BLaER1 treated with 17β-estradiol and CSF1 and Interleukin-3, amounts not matched to agents 10 nM and 100 nM (cell line): ENCODE data around the gene SPOP.

Experiments used
- H3K27ac ChIP-seq, 11 experiments: shearing (Covaris generic); formaldehyde crosslinking; 2 replicates each; pipeline ENCODE4 v1.8.1; 2022
- H3K27me3 ChIP-seq, 11 experiments: shearing (Covaris generic); formaldehyde crosslinking; 2 replicates each; pipeline ENCODE4 v1.8.1; 2022
- H3K36me3 ChIP-seq, 11 experiments: shearing (Covaris generic); formaldehyde crosslinking; 2 replicates each; pipeline ENCODE4 v1.8.1; 2022
- H3K4me1 ChIP-seq, 10 experiments: shearing (Covaris generic); formaldehyde crosslinking; 2 replicates each; pipeline ENCODE4 v1.8.1; 2022
- H3K4me2 ChIP-seq, 11 experiments: shearing (Covaris generic); formaldehyde crosslinking; 2 replicates each; pipeline ENCODE4 v1.8.1; 2022
- H3K4me3 ChIP-seq, 10 experiments: shearing (Covaris generic); formaldehyde crosslinking; 2 replicates each; pipeline ENCODE4 v1.8.1; 2022
- H3K9ac ChIP-seq, 11 experiments: shearing (Covaris generic); formaldehyde crosslinking; 2 replicates each; pipeline ENCODE4 v1.8.1; 2022
- H3K9me3 ChIP-seq, 11 experiments: shearing (Covaris generic); formaldehyde crosslinking; replicated peaks in 1 of 11; 2 replicates each; pipeline ENCODE4 v1.8.1; 2022
- H4K20me1 ChIP-seq, 11 experiments: shearing (Covaris generic); formaldehyde crosslinking; 2 replicates each; pipeline ENCODE4 v1.8.1; 2022
- Cebpa-rat ChIP-seq, 11 experiments: shearing (Covaris generic); IDR thresholded peaks; 2 replicates each; pipeline ENCODE4 v1.8.1; 2022

SPOP gene

GRCh38 chr17:49576917-49577649 is 100.8 kb downstream of the SPOP start:
- H3K9ac ChIP-seq: peak overlapping the region; percentile 26 to 73 (median 62); a peak in 20 of 22 replicates
- TF ChIP-seq Cebpa-rat (IDR thresholded peaks at IDR 0.05): no peak
- H3K27me3 ChIP-seq: peaks cover 51 to 71% (median 61%) of the 10 kb centered on the region in 11 experiments

DNA sequence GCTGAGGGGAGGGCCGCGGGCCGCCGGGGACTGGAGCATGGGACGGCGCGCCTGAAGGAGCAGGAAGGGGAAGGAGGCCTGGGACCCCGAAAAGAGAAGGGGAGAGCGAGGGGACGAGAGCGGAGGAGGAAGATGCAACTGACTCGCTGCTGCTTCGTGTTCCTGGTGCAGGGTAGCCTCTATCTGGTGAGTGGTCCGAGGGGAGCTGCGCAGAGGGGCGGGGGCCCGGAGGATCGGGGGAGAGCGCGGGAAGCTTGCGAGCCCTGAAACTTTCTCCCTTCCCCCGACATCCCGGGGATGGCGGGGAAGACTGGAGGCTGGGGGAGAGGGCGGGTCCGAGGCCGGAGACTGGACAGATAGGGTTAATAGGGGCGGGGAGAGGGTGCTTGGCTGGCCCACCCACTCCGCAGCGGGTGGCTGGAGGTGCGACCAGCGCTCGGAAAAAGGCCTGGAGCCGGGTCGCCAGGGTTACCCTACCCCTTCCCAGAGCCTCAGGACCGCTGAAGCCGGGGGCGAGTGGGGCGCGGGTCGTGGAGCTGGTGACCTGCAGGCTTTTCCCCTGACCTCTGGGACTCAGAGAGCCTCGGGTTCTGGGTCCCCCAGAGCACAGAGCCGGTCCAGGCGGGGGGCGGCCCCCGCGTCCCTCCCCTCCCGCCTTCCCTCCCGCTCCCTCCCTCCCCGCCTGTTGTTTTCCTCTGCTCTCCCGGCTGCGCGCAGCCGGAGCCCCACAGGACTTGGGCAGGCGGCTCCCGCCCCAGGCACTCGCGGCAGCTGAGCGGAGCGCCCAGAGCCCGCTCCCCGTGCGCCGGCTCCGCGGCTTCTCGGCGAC is 101.6 kb downstream of the SPOP start:
- H3K9me3 ChIP-seq: no peaks in the 10 kb centered on the region
- H3K36me3 ChIP-seq: no peaks in the 10 kb centered on the region
- peak overlapping the region; percentile 93 to 100 (median 99) for H3K4me2 ChIP-seq
- no peak overlapping the region; a peak in 1 of 22 replicates for H3K27ac ChIP-seq
- peaks cover 4 to 30% (median 23%) of the 10 kb centered on the region in 10 experiments; a peak in 18 of 20 replicates for H3K4me1 ChIP-seq
- peak overlapping the region; percentile 26 to 73 (median 62); a peak in 21 of 22 replicates for H3K9ac ChIP-seq
- H3K27me3 ChIP-seq: peaks cover 55 to 79% (median 69%) of the 10 kb centered on the region in 11 experiments
- peaks cover 0 to 20% (median 0%) of the 10 kb centered on the region in 11 experiments; a peak in 9 of 22 replicates for H4K20me1 ChIP-seq
- TF ChIP-seq Cebpa-rat (IDR thresholded peaks at IDR 0.05): no peak
- peak overlapping the region; percentile 64 to 76 (median 69) for H3K4me3 ChIP-seq

More at GRCh38 chr17:49576917-49577649, 100.8 kb downstream of the SPOP start:
- Histone ChIP-seq H3K4me1 (peaks cover 4 to 30% (median 23%) of the 10 kb centered on the region in 10 experiments; a peak in 18 of 20 replicates), H4K20me1 (peaks cover 0 to 20% (median 0%) of the 10 kb centered on the region in 11 experiments; a peak in 9 of 22 replicates), H3K4me2 (peak overlapping the region; percentile 93 to 100 (median 99)), H3K27ac (no peak overlapping the region), H3K9me3 (no peaks in the 10 kb centered on the region), H3K36me3 (no peaks in the 10 kb centered on the region), H3K4me3 (peak overlapping the region; percentile 64 to 76 (median 69))

- no peaks in the 10 kb centered on the region for H3K36me3 ChIP-seq
- no peak within 1 kb of the TSS; a peak in 1 of 22 replicates for H3K27ac ChIP-seq
- TF ChIP-seq Cebpa-rat (IDR thresholded peaks at IDR 0.05): no peak
- peak within 1 kb of the TSS; percentile 64 to 76 (median 69) for H3K4me3 ChIP-seq
- no peaks in the 10 kb centered on the region for H3K9me3 ChIP-seq
- peaks cover 0 to 20% (median 0%) of the 10 kb centered on the region in 11 experiments; a peak in 9 of 22 replicates for H4K20me1 ChIP-seq
- peak within 1 kb of the TSS; percentile 26 to 73 (median 62); a peak in 21 of 22 replicates for H3K9ac ChIP-seq
- H3K4me1 ChIP-seq: peaks cover 4 to 30% (median 24%) of the 10 kb centered on the region in 10 experiments; a peak in 18 of 20 replicates
- peak within 1 kb of the TSS; percentile 93 to 100 (median 99) for H3K4me2 ChIP-seq
- peaks cover 61 to 85% (median 74%) of the 10 kb centered on the region in 11 experiments for H3K27me3 ChIP-seq
Observed at GRCh38 chr17:49575679-49576087, 102.2 kb downstream of the SPOP start, which contains the start of gene NXPH3. Gene NXPH3, plus strand, starts transcription at chr17:49575871. Its CDS starts 349 bp downstream, at chr17:49576220.

DNA sequence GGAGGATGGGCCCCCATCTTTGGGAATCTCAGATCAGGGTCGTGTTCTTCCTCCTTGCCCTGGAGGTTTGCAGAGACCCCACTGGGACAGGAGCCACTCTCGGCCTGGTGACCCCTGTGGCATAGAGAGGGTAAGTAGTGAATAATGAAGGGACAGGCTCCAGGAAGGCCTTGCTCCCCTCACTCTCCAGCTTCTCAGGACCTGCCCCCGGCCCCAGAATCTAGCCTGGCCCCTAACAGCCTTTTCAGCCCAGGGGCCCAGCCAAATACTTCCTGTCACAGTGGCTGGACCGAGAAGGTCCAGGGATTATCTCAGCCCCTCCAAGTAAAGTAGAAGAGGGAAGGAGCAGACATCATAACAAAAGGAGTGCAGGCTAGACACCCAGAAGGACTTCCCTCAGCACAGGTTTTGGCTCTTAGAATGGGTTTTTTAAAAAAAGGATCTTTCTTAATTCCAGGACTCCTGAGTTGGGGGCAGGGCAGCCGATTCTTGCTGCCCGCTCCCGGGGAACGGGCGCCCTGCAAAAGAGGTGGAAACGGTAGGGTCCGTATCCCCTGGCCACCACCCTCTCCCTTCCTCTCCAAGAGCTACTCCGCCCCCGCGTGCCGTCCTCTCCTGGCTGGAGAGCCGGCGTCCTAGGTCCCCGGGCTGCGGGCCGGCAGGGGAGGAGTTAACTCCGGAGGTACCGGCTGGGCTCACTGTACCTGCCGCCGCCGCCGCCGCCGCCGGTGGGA is 102.8 kb downstream of the SPOP start:
- no peaks in the 10 kb centered on the region for H3K36me3 ChIP-seq
- peaks cover 62 to 91% (median 77%) of the 10 kb centered on the region in 11 experiments for H3K27me3 ChIP-seq
- peaks cover 4 to 36% (median 28%) of the 10 kb centered on the region in 10 experiments; a peak in 18 of 20 replicates for H3K4me1 ChIP-seq
- peak overlapping the region; percentile 64 to 76 (median 69) for H3K4me3 ChIP-seq
- no peak overlapping the region for H3K27ac ChIP-seq
- no peak for TF ChIP-seq Cebpa-rat (IDR thresholded peaks at IDR 0.05)
- peaks cover 0 to 24% (median 0%) of the 10 kb centered on the region in 11 experiments; a peak in 9 of 22 replicates for H4K20me1 ChIP-seq
- no peaks in the 10 kb centered on the region for H3K9me3 ChIP-seq
- H3K4me2 ChIP-seq: peak overlapping the region; percentile 93 to 100 (median 99)
- H3K9ac ChIP-seq: peak overlapping the region in 9 of 11 experiments; percentile 26 to 73 (median 67); a peak in 16 of 22 replicates

DNA sequence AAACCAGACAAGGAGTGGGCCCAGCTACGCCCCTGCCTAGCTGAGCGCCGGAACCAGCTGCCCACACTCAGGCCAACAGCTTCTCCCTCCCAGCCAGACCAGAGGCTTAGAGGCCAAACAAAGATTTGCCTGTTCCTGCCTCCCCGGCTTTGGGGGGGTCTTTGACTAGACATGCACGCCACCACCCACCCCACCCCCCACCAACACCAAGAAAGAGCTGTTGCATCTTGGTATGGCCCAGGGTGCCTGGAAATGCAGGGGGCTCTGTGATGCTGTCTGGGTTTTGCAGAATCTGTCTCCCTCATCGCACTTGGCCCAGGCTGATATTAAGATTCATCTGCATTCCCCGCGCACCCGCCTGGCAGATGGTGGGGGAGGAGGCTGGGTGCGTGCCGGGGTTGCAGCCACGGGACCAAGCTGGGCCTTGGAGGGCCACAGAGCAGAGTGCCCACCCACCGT is 103.5 kb downstream of the SPOP start:
- no peak for TF ChIP-seq Cebpa-rat (IDR thresholded peaks at IDR 0.05)
- Histone ChIP-seq H3K4me2 (no peak overlapping the region), H3K4me1 (peaks cover 4 to 36% (median 29%) of the 10 kb centered on the region in 10 experiments; a peak in 18 of 20 replicates), H4K20me1 (peaks cover 0 to 25% (median 0%) of the 10 kb centered on the region in 11 experiments; a peak in 9 of 22 replicates), H3K9ac (no peak overlapping the region), H3K36me3 (no peaks in the 10 kb centered on the region), H3K9me3 (no peaks in the 10 kb centered on the region), H3K27ac (no peak overlapping the region), H3K27me3 (peaks cover 62 to 91% (median 77%) of the 10 kb centered on the region in 11 experiments), H3K4me3 (no peak overlapping the region)

DNA sequence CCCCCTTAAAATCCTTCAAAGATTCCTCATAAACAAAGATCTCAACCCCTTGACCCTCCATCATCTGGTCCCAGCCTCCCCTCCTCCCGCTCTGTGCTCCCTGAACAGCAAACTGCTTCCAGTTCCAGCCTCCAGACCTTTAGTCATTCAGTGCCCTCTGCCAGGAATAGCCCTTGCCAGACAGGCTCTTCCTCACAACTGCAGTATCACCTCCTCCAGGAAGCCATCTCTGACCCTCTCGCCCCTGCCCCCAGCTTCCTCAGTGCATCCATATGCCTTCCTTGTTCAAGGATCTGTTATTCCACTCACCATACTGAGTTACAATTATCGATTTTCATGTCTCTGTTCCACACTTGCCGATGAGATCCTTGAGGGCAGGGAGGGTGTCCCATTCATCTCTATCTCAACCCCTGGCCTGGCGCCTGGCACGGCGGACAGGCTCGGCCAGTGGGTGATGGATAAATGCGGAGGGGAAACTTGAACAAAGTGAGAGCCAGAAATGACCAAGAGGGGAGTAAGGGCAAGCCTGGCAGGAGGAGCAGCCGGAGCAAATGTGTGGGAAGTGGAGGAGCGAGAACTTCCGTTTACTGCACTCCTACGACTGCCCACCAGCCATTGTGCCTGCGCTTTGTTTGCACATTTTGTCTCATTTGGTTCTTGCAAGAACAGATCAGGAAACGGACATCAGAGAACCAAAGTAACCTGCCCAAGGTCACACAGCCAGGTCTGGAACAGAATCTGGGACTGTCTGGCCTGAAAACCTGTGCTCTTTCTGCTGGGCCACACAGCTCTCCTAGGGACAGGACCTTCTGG is 104.2 kb downstream of the SPOP start:
- Histone ChIP-seq H3K9ac (no peak overlapping the region), H3K4me2 (no peak overlapping the region), H4K20me1 (peaks cover 0 to 25% (median 0%) of the 10 kb centered on the region in 11 experiments; a peak in 9 of 22 replicates), H3K4me1 (peaks cover 4 to 36% (median 29%) of the 10 kb centered on the region in 10 experiments; a peak in 18 of 20 replicates), H3K36me3 (no peaks in the 10 kb centered on the region), H3K4me3 (no peak overlapping the region), H3K27ac (no peak overlapping the region), H3K27me3 (peaks cover 62 to 86% (median 74%) of the 10 kb centered on the region in 11 experiments), H3K9me3 (no peaks in the 10 kb centered on the region)
- no peak for TF ChIP-seq Cebpa-rat (IDR thresholded peaks at IDR 0.05)

- H3K27me3 ChIP-seq: peaks cover 54 to 78% (median 68%) of the 10 kb centered on the region in 11 experiments
- H3K9ac ChIP-seq: no peak overlapping the region
Observed at GRCh38 chr17:49572806-49573420, 105.0 kb downstream of the SPOP start.

More at GRCh38 chr17:49572806-49573420, 105.0 kb downstream of the SPOP start:
- no peak for TF ChIP-seq Cebpa-rat (IDR thresholded peaks at IDR 0.05)
- H3K4me2 ChIP-seq: no peak overlapping the region
- H3K4me1 ChIP-seq: peaks cover 4 to 38% (median 29%) of the 10 kb centered on the region in 10 experiments; a peak in 18 of 20 replicates
- no peaks in the 10 kb centered on the region for H3K36me3 ChIP-seq
- H3K9me3 ChIP-seq: no peaks in the 10 kb centered on the region
- peaks cover 0 to 25% (median 0%) of the 10 kb centered on the region in 11 experiments; a peak in 9 of 22 replicates for H4K20me1 ChIP-seq
- H3K4me3 ChIP-seq: no peak overlapping the region
- H3K27ac ChIP-seq: no peak overlapping the region
